ENCODE results near the gene SORCS2. TPM values are rescaled to one million over a fixed set of nuclear protein-coding genes. Genes with fewer than 3 reads are reported as not detected.

Gene SORCS2
- total RNA-seq, 1 donor from 2014 or later = 3.1 TPM

DNA sequence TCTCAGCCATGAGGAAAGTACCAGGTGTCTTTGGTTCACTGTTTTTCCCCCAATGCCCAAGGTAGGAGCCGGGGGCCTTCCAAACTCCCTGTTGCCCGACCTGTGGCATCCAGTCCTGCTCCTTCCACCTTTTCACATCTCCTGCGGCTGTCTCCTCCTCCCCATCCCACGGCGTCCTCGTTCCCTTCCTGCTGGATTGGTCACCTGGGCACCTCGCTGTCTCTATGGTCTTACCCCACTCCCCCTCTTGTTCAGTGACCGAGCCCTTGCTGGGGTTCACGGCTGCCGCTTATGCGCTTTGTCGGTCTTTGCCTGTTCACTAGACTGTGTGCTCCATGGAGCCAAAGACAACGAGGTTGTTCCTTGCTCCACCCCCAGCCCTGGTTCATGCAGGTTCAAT, 431.1 kb downstream of the SORCS2 start:
- no peak overlapping the region for H3K4me3 ChIP-seq (ENCODE audit: low read length in 3 of 3)
- peaks cover 0 to 32% (median 15%) of the 10 kb centered on the region in 3 donors for H3K27me3 ChIP-seq (ENCODE audit: control insufficient read depth in 3 of 3, insufficient read depth in 3 of 3, low read length in 3 of 3)
- H3K27ac ChIP-seq (ENCODE audit: low read depth, low read length) = no peak overlapping the region
- H3K9me3 ChIP-seq (ENCODE audit: control insufficient read depth in 3 of 3, low read length in 3 of 3) = no peaks in the 10 kb centered on the region
- H3K9ac ChIP-seq (ENCODE audit: low read depth in 1 of 3, low read length in 3 of 3) = no peak overlapping the region
- H3K4me1 ChIP-seq (ENCODE audit: control insufficient read depth in 3 of 3, insufficient read depth in 3 of 3, low read length in 3 of 3) = no peaks in the 10 kb centered on the region
- no peaks in the 10 kb centered on the region for H3K36me3 ChIP-seq (ENCODE audit: control insufficient read depth in 3 of 3, insufficient read depth in 3 of 3, low read length in 3 of 3)

- Histone ChIP-seq H3K36me3 (ENCODE audit: control insufficient read depth in 3 of 3, insufficient read depth in 3 of 3, low read length in 3 of 3) (no peaks in the 10 kb centered on the region), H3K4me1 (ENCODE audit: control insufficient read depth in 3 of 3, insufficient read depth in 3 of 3, low read length in 3 of 3) (no peaks in the 10 kb centered on the region), H3K9ac (ENCODE audit: low read depth in 1 of 3, low read length in 3 of 3) (no peak overlapping the region), H3K27me3 (ENCODE audit: control insufficient read depth in 3 of 3, insufficient read depth in 3 of 3, low read length in 3 of 3) (peaks cover 0 to 29% (median 15%) of the 10 kb centered on the region in 3 donors), H3K27ac (ENCODE audit: low read depth, low read length) (no peak overlapping the region), H3K9me3 (ENCODE audit: control insufficient read depth in 3 of 3, low read length in 3 of 3) (no peaks in the 10 kb centered on the region), H3K4me3 (ENCODE audit: low read length in 3 of 3) (no peak overlapping the region)
These were observed 432.1 kb downstream of the SORCS2 start for GRCh38 chr4:7624396-7624980.

DNA sequence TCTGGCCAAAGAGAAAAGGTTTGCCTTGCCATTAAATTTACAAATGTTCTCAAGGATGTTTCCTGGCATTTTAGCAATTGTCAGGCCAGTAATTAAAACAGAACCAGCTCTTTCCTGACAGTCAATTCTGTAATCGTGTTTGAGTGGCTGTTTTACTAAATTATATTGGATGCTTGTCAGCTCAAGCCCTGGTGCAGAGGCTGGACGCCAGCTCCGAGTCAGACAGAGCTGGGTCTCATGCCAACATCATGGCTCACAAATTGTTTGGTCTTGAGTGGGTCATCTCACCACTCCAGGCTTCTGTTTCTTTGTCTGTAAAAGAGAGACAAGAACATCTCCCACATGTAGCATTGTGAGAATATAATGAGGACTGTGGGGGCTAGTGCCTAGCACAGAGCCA, 432.7 kb downstream of the SORCS2 start:
- Histone ChIP-seq H3K4me3 (ENCODE audit: low read length in 3 of 3) (no peak overlapping the region), H3K27ac (ENCODE audit: low read depth, low read length) (no peak overlapping the region), H3K9ac (ENCODE audit: low read depth in 1 of 3, low read length in 3 of 3) (no peak overlapping the region), H3K9me3 (ENCODE audit: control insufficient read depth in 3 of 3, low read length in 3 of 3) (peaks cover 0 to 4% (median 0%) of the 10 kb centered on the region in 3 donors), H3K4me1 (ENCODE audit: control insufficient read depth in 3 of 3, insufficient read depth in 3 of 3, low read length in 3 of 3) (no peaks in the 10 kb centered on the region), H3K27me3 (ENCODE audit: control insufficient read depth in 3 of 3, insufficient read depth in 3 of 3, low read length in 3 of 3) (peaks cover 0 to 24% (median 9%) of the 10 kb centered on the region in 3 donors), H3K36me3 (ENCODE audit: control insufficient read depth in 3 of 3, insufficient read depth in 3 of 3, low read length in 3 of 3) (no peaks in the 10 kb centered on the region)

GRCh38 chr4:7626531-7626930, 434.2 kb downstream of the SORCS2 start:
- Histone ChIP-seq H3K36me3 (ENCODE audit: control insufficient read depth in 3 of 3, insufficient read depth in 3 of 3, low read length in 3 of 3) (no peaks in the 10 kb centered on the region), H3K9me3 (ENCODE audit: control insufficient read depth in 3 of 3, low read length in 3 of 3) (peaks cover 0 to 4% (median 0%) of the 10 kb centered on the region in 3 donors), H3K4me3 (ENCODE audit: low read length in 3 of 3) (no peak overlapping the region), H3K27me3 (ENCODE audit: control insufficient read depth in 3 of 3, insufficient read depth in 3 of 3, low read length in 3 of 3) (peaks cover 0 to 28% (median 14%) of the 10 kb centered on the region in 3 donors), H3K9ac (ENCODE audit: low read depth in 1 of 3, low read length in 3 of 3) (no peak overlapping the region), H3K27ac (ENCODE audit: low read depth, low read length) (no peak overlapping the region), H3K4me1 (ENCODE audit: control insufficient read depth in 3 of 3, insufficient read depth in 3 of 3, low read length in 3 of 3) (peaks cover 0 to 12% (median 4%) of the 10 kb centered on the region in 3 donors)

DNA sequence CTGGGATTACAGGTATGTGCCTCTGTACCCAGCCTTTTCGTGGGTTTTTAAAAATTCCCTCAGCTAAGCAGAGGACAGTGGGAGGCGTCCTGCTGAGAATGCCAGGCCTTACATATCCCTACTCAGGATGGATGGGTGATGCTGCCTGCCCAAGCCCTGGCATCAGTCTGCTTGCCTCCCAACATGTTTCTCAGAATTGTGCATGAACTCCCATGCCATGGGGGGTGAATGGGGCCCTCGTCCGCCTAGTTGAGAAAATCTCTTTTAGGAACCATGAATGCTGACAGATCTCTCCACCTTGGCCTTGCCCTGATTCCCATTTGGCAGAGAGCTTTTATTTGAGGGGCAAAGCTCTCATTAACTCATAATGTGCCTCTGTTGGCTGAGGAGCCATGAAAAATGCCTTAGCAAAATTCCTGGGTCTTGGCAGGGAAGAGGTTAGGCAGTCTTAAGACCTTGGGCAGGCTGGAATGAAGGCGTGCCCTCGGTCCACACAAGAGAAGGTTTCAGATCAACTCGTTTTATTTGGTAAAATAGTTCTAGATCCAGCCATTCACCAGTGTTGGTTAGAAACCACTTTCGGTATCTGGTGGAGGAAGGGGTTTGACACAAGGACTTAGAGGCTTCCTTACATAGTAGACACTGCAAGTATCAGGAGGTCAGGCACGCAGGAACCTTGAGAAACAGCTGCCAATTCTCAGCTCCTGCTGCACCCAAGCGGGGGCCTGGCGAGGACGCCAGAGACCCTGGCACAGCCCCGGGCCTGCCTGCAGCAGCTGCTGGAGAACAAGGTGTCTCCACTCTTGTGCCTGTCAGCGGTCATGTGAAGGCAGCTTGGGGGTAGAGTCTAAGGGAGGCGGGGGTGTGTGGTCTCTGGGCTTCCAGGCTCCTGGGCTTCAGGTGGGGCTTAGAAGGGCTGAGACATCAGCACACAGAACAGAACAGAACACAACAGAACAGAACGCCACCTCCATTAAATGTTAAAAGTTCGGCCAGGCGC, 435.2 kb downstream of the SORCS2 start:
- H3K27me3 ChIP-seq (ENCODE audit: control insufficient read depth in 3 of 3, insufficient read depth in 3 of 3, low read length in 3 of 3) = peaks cover 7 to 32% (median 19%) of the 10 kb centered on the region in 3 donors
- no peak overlapping the region for H3K9ac ChIP-seq (ENCODE audit: low read depth in 1 of 3, low read length in 3 of 3)
- H3K4me1 ChIP-seq (ENCODE audit: control insufficient read depth in 3 of 3, insufficient read depth in 3 of 3, low read length in 3 of 3) = peaks cover 0 to 19% (median 5%) of the 10 kb centered on the region in 3 donors
- peaks cover 0 to 4% (median 0%) of the 10 kb centered on the region in 3 donors for H3K9me3 ChIP-seq (ENCODE audit: control insufficient read depth in 3 of 3, low read length in 3 of 3)
- H3K36me3 ChIP-seq (ENCODE audit: control insufficient read depth in 3 of 3, insufficient read depth in 3 of 3, low read length in 3 of 3) = no peaks in the 10 kb centered on the region
- H3K27ac ChIP-seq (ENCODE audit: low read depth, low read length) = no peak overlapping the region
- H3K4me3 ChIP-seq (ENCODE audit: low read length in 3 of 3) = no peak overlapping the region

DNA sequence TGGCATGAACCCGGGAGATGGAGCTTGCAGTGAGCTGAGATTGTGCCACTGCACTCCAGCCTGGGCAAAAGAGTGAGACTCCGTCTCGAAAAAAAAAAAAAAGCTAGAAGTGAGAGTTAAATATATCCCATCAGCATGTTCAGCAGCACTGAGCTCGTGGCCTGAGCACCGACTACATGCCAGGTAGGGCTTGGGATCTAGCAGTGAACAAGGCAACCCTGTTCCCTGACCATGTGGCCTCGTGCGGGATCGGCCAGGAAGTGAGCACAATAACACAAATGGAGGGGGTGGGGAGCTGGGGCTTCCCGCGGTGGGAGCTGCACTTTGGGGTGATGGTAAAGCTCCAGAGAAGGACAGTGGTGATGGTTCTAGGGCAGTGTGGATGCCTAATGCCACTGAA, 436.1 kb downstream of the SORCS2 start:
- Histone ChIP-seq H3K27ac (ENCODE audit: low read depth, low read length) (no peak overlapping the region), H3K27me3 (ENCODE audit: control insufficient read depth in 3 of 3, insufficient read depth in 3 of 3, low read length in 3 of 3) (peaks cover 14 to 34% (median 21%) of the 10 kb centered on the region in 3 donors), H3K9ac (ENCODE audit: low read depth in 1 of 3, low read length in 3 of 3) (no peak overlapping the region), H3K4me3 (ENCODE audit: low read length in 3 of 3) (no peak overlapping the region), H3K4me1 (ENCODE audit: control insufficient read depth in 3 of 3, insufficient read depth in 3 of 3, low read length in 3 of 3) (peaks cover 0 to 21% (median 5%) of the 10 kb centered on the region in 3 donors), H3K36me3 (ENCODE audit: control insufficient read depth in 3 of 3, insufficient read depth in 3 of 3, low read length in 3 of 3) (no peaks in the 10 kb centered on the region), H3K9me3 (ENCODE audit: control insufficient read depth in 3 of 3, low read length in 3 of 3) (peaks cover 0 to 4% (median 0%) of the 10 kb centered on the region in 3 donors)

DNA sequence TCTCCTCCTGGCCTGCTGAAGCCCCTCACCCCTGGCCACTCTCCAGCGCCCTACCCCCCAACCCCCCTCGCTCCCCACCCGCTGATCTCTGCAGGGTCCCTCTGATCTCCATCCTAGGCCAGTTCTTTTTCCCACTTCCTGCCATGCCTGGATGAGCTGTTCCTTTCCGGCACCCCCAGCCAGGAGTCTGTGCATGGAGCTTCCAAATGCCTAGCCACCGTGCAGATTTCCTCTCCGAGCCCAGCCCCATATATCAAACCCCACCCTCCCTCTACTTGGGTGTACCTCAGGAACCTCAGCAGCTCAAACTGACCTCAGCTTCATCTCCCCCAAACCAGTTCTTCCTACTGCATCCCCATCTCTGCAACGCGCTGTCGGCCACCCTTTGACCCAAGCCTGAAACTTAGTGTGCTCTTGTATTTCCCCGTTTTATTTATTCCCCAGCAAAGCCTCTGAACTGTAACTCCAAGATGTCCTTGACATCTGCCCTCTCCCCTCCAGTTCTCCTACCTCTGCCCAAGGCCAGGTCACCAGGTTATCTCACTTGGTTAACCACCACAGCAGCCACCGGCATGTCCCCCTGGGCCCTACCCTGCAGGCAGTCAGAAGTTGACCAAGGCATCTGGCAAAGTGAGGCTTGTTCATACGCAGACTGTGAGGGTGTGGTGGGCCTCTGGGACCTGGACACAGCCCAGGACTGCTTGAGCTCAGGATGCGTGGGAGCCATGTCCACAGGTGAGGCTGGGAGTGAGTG, 437.3 kb downstream of the SORCS2 start:
- peaks cover 0 to 4% (median 0%) of the 10 kb centered on the region in 3 donors for H3K9me3 ChIP-seq (ENCODE audit: control insufficient read depth in 3 of 3, low read length in 3 of 3)
- H3K36me3 ChIP-seq (ENCODE audit: control insufficient read depth in 3 of 3, insufficient read depth in 3 of 3, low read length in 3 of 3) = no peaks in the 10 kb centered on the region
- peaks cover 0 to 21% (median 5%) of the 10 kb centered on the region in 3 donors for H3K4me1 ChIP-seq (ENCODE audit: control insufficient read depth in 3 of 3, insufficient read depth in 3 of 3, low read length in 3 of 3)
- peaks cover 14 to 37% (median 25%) of the 10 kb centered on the region in 3 donors for H3K27me3 ChIP-seq (ENCODE audit: control insufficient read depth in 3 of 3, insufficient read depth in 3 of 3, low read length in 3 of 3)
- no peak overlapping the region for H3K9ac ChIP-seq (ENCODE audit: low read depth in 1 of 3, low read length in 3 of 3)
- no peak overlapping the region for H3K27ac ChIP-seq (ENCODE audit: low read depth, low read length)
- no peak overlapping the region for H3K4me3 ChIP-seq (ENCODE audit: low read length in 3 of 3)

DNA sequence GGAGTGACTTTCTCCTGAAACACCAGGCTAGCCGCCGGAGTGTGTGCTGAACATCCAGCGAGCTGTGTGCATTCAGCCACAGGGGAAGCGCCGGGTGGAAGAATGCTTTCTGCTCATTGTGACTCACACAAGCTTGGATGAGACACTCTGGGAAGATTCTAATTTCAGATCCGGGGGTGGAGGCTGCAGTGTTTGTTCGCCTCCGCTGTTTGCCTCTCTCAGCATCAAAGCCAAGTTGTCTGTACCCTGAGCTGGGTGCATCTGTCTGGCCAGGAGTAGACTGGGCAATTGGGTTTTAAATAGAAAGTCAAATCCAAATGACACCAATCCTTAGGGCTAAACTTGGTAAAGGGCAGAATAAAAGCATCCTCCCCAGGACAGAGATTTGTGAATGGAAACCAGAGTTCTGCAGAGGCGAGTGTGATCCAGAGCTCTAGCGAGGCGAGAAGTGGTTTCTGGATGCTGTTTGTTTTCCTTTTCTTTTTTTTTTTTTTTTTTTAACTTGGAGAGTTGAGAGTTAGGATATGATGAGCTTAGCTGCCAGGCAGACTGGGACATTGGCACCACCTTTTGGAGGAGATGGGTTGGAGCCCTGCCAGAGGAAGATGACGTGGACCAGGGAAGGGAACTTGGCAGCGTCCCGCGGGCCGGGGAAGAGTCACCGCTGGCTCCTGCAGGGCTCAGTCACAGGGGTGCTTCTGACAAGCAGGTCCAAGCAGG, 438.4 kb downstream of the SORCS2 start:
- Histone ChIP-seq H3K4me1 (ENCODE audit: control insufficient read depth in 3 of 3, insufficient read depth in 3 of 3, low read length in 3 of 3) (peaks cover 0 to 24% (median 5%) of the 10 kb centered on the region in 3 donors), H3K9ac (ENCODE audit: low read depth in 1 of 3, low read length in 3 of 3) (no peak overlapping the region), H3K27ac (ENCODE audit: low read depth, low read length) (no peak overlapping the region), H3K36me3 (ENCODE audit: control insufficient read depth in 3 of 3, insufficient read depth in 3 of 3, low read length in 3 of 3) (no peaks in the 10 kb centered on the region), H3K9me3 (ENCODE audit: control insufficient read depth in 3 of 3, low read length in 3 of 3) (peaks cover 0 to 4% (median 0%) of the 10 kb centered on the region in 3 donors), H3K4me3 (ENCODE audit: low read length in 3 of 3) (peak overlapping the region in 1 of 3 donors; percentile 18), H3K27me3 (ENCODE audit: control insufficient read depth in 3 of 3, insufficient read depth in 3 of 3, low read length in 3 of 3) (peaks cover 14 to 39% (median 28%) of the 10 kb centered on the region in 3 donors)

Measured in skeletal muscle tissue (tissue), 4 donors.